ENCODE data around the gene C1orf210. TPM values are rescaled to one million over a fixed set of nuclear protein-coding genes. Genes with fewer than 3 reads are reported as not detected.

The C1orf210 gene
- total and polyA plus RNA-seq, 2 donors (not counting 1 experiment from before 2014, with no cell fraction given): not detected

DNA sequence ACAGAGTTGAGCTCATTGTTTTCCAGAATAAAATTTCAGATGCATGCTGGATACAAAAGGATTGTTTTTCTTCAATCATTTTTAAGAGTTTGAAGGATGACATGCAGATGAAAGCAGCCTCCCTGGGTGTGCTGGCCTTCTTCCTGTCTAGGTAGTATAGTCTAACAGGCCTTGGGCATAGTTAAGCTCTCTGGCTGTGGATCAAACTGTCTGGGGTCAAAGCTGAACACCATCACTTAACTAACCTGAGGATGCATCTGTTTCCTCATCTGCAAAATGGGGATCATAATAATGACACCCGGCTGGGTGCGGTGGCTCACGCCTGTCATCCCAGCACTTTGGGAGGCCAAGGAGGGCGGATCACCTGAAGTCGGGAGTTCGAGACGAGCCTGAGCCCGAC lies 9.4 kb upstream of the C1orf210 start:
- no peaks in the 10 kb centered on the region for H3K9me3 ChIP-seq (ENCODE audit: control extremely low read depth in 1 of 3, control insufficient read depth in 2 of 3, insufficient read depth in 1 of 3, low read length in 2 of 3)
- H4K20me1 ChIP-seq (ENCODE audit: control insufficient read depth, insufficient read depth, low read length, poor library complexity, severe bottlenecking): no peaks in the 10 kb centered on the region
- no peaks in the 10 kb centered on the region for H3K4me1 ChIP-seq (ENCODE audit: control insufficient read depth in 2 of 2, insufficient read depth in 2 of 2, low read length in 2 of 2)
- Mint-ChIP-seq H3K27ac (no peak overlapping the region), H3K4me1 (no peaks in the 10 kb centered on the region), H3K4me3 (no peak overlapping the region), H3K9me3 (ENCODE audit: insufficient read depth) (no peaks in the 10 kb centered on the region), H3K27me3 (peaks cover 2% of the 10 kb centered on the region)
- no peak overlapping the region for H3K27ac ChIP-seq (ENCODE audit: low read length in 2 of 2)
- TF ChIP-seq, protein P1, sequence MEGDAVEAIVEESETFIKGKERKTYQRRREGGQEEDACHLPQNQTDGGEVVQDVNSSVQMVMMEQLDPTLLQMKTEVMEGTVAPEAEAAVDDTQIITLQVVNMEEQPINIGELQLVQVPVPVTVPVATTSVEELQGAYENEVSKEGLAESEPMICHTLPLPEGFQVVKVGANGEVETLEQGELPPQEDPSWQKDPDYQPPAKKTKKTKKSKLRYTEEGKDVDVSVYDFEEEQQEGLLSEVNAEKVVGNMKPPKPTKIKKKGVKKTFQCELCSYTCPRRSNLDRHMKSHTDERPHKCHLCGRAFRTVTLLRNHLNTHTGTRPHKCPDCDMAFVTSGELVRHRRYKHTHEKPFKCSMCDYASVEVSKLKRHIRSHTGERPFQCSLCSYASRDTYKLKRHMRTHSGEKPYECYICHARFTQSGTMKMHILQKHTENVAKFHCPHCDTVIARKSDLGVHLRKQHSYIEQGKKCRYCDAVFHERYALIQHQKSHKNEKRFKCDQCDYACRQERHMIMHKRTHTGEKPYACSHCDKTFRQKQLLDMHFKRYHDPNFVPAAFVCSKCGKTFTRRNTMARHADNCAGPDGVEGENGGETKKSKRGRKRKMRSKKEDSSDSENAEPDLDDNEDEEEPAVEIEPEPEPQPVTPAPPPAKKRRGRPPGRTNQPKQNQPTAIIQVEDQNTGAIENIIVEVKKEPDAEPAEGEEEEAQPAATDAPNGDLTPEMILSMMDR (IDR thresholded peaks at IDR 0.05): no peak
- no peak for TF ChIP-seq EZH2 (IDR thresholded peaks at IDR 0.05; ENCODE audit: borderline replicate concordance, insufficient read depth, low read depth, low read length, poor library complexity, severe bottlenecking)
- DNase-seq (no peak), ATAC-seq (ENCODE audit: low read depth) (no peak)
- H3K27me3 ChIP-seq (replicated peaks in 1 of 4; ENCODE audit: control extremely low read depth in 1 of 4, control insufficient read depth in 3 of 4, insufficient read depth in 4 of 4, low read length in 3 of 4): no peaks in the 10 kb centered on the region
- H3K36me3 ChIP-seq (replicated peaks in 1 of 2; ENCODE audit: control extremely low read depth in 1 of 2, control insufficient read depth in 1 of 2, extremely low read depth in 1 of 2, insufficient read depth in 2 of 2, low read length in 1 of 2): no peaks in the 10 kb centered on the region
- CTCF ChIA-PET: no interaction called here
- no peak overlapping the region for H2AFZ ChIP-seq (ENCODE audit: insufficient read depth, low read depth, low read length, poor library complexity, severe bottlenecking)
- WGBS (ENCODE audit: insufficient coverage): 96% methylated on average over 7 of the region's 8 CpGs
- POLR2A ChIA-PET: no interaction called here
- no peaks in the 10 kb centered on the region for H3K79me2 ChIP-seq (ENCODE audit: control insufficient read depth, insufficient read depth, low read length)
- no peak overlapping the region for H3K4me2 ChIP-seq (replicated peaks; ENCODE audit: low read depth, low read length, poor library complexity, severe bottlenecking)
- intact Hi-C loops (cut with micrococcal nuclease): no loop called here
- H3K9ac ChIP-seq (ENCODE audit: low read length): no peak overlapping the region
- H3K4me3 ChIP-seq (ENCODE audit: control extremely low read depth in 1 of 5, extremely low read depth in 1 of 5, insufficient read depth in 1 of 5, low read depth in 2 of 5, low read length in 4 of 5): no peak overlapping the region

DNA sequence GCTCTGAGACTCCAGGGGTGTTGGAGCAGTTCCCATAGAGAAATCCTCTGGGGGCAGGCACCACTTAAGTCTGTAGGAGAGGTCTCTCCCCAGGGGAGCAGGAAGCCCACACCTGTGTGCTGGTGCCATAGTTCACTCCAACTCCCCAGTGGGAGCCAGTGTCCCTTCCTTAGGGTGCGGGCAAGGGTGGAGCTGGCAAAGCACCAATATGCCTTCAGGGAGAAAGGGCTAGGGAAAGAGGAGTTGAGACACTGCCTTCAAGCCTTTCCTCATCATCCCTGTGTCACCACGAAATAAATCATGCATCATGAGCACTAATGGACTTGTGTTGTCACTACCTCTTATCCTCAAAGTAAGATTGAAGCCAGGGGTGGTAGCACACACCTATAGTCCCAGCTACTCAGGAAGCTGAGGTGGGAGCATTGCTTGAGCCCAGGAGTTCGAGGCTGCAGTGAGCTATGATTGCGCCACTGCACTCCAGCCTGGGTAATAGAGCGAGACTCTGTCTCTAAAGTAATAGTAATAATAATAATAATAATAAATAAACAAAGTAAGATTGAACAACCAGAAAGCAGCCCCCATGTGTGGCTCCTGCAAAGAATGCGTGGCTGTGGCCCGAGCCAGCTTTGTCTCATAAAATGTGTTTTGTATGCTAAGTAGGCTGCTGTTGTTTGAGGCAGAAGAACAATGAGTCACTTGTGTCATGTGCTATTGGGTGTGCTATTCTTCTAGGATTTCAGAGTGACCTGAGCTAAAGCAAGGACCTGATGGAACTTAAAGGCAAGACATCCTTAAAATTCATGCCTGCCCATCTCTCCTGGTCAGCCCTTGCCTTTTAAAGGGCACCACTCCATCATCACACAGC lies 8.7 kb upstream of the C1orf210 start:
- ChIA-PET POLR2A (no interaction called here), CTCF (no interaction called here)
- 93% methylated on average over 2 of the region's 7 CpGs for WGBS (ENCODE audit: insufficient coverage)
- H3K27ac ChIP-seq (ENCODE audit: low read length in 2 of 2): no peak overlapping the region
- Mint-ChIP-seq H3K27me3 (peaks cover 2% of the 10 kb centered on the region), H3K4me1 (no peaks in the 10 kb centered on the region), H3K27ac (no peak overlapping the region), H3K4me3 (no peak overlapping the region), H3K9me3 (ENCODE audit: insufficient read depth) (no peaks in the 10 kb centered on the region)
- no peak for TF ChIP-seq EZH2 (IDR thresholded peaks at IDR 0.05; ENCODE audit: borderline replicate concordance, insufficient read depth, low read depth, low read length, poor library complexity, severe bottlenecking)
- TF ChIP-seq, protein P1 (IDR thresholded peaks at IDR 0.05): no peak
- H3K9ac ChIP-seq (ENCODE audit: low read length): no peak overlapping the region
- H3K4me1 ChIP-seq (ENCODE audit: control insufficient read depth in 2 of 2, insufficient read depth in 2 of 2, low read length in 2 of 2): no peaks in the 10 kb centered on the region
- H3K79me2 ChIP-seq (ENCODE audit: control insufficient read depth, insufficient read depth, low read length): no peaks in the 10 kb centered on the region
- H4K20me1 ChIP-seq (ENCODE audit: control insufficient read depth, insufficient read depth, low read length, poor library complexity, severe bottlenecking): no peaks in the 10 kb centered on the region
- H3K4me3 ChIP-seq (ENCODE audit: control extremely low read depth in 1 of 5, extremely low read depth in 1 of 5, insufficient read depth in 1 of 5, low read depth in 2 of 5, low read length in 4 of 5): no peak overlapping the region
- H3K4me2 ChIP-seq (replicated peaks; ENCODE audit: low read depth, low read length, poor library complexity, severe bottlenecking): no peak overlapping the region
- H3K36me3 ChIP-seq (replicated peaks in 1 of 2; ENCODE audit: control extremely low read depth in 1 of 2, control insufficient read depth in 1 of 2, extremely low read depth in 1 of 2, insufficient read depth in 2 of 2, low read length in 1 of 2): no peaks in the 10 kb centered on the region
- DNase-seq: no peak
- no peak overlapping the region for H2AFZ ChIP-seq (ENCODE audit: insufficient read depth, low read depth, low read length, poor library complexity, severe bottlenecking)
- no peaks in the 10 kb centered on the region for H3K27me3 ChIP-seq (replicated peaks in 1 of 4; ENCODE audit: control extremely low read depth in 1 of 4, control insufficient read depth in 3 of 4, insufficient read depth in 4 of 4, low read length in 3 of 4)
- intact Hi-C loops (cut with micrococcal nuclease): no loop called here
- no peaks in the 10 kb centered on the region for H3K9me3 ChIP-seq (ENCODE audit: control extremely low read depth in 1 of 3, control insufficient read depth in 2 of 3, insufficient read depth in 1 of 3, low read length in 2 of 3)
- ATAC-seq (ENCODE audit: low read depth): no peak
